ENCODE data around the gene NUDT22.

NUDT22 gene

GRCh38 chr11:64207256-64208085, 18.6 kb upstream of the NUDT22 start:
- DNase-seq = no peak

GRCh38 chr11:64208086-64208795, 17.8 kb upstream of the NUDT22 start:
- no peak for DNase-seq

- no peak for DNase-seq
Observed at GRCh38 chr11:64208796-64209562, 17.1 kb upstream of the NUDT22 start.

- DNase-seq = no peak
Observed at GRCh38 chr11:64209563-64209843, 16.6 kb upstream of the NUDT22 start.

- no peak for DNase-seq
Observed at GRCh38 chr11:64210301-64211020, 15.6 kb upstream of the NUDT22 start.

- no peak for DNase-seq
Observed at GRCh38 chr11:64211181-64211872, 14.7 kb upstream of the NUDT22 start.

GRCh38 chr11:64216879-64217278, 9.2 kb upstream of the NUDT22 start:
- no peak for DNase-seq

GRCh38 chr11:64218628-64219353, 7.3 kb upstream of the NUDT22 start:
- no peak for DNase-seq

GRCh38 chr11:64219354-64219684, 6.8 kb upstream of the NUDT22 start:
- no peak for DNase-seq

- no peak for DNase-seq
Observed at GRCh38 chr11:64219755-64220154, 6.3 kb upstream of the NUDT22 start.

GRCh38 chr11:64220271-64220670, 5.8 kb upstream of the NUDT22 start:
- no peak for DNase-seq

GRCh38 chr11:64220798-64221197, 5.3 kb upstream of the NUDT22 start:
- no peak for DNase-seq

- no peak for DNase-seq
Observed at GRCh38 chr11:64222651-64223000, 3.4 kb upstream of the NUDT22 start.

- DNase-seq = no peak
Observed at GRCh38 chr11:64223001-64223651, 2.9 kb upstream of the NUDT22 start.

GRCh38 chr11:64224151-64224890, 1.8 kb upstream of the NUDT22 start:
- no peak for DNase-seq

- DNase-seq = no peak
Observed at GRCh38 chr11:64224891-64225607, 1.0 kb upstream of the NUDT22 start.

- DNase-seq = no peak
Observed at GRCh38 chr11:64226507-64227051, 505 bp downstream of the NUDT22 start.

- no peak for DNase-seq
Observed at GRCh38 chr11:64227405-64227956, 1.4 kb downstream of the NUDT22 start.

- no peak for DNase-seq
Observed at GRCh38 chr11:64229090-64229743, 3.1 kb downstream of the NUDT22 start.

Data from NCI-H2081 treated with DMSO at 0.1 percent for 48 hours (cell line).